ENCODE measurements around the gene TPRKB. TPM values are rescaled to one million over a fixed set of nuclear protein-coding genes. Genes with fewer than 3 reads are reported as not detected.
"Not testable (repeated sequence)": the region's sequence is repeated elsewhere in the genome, so short reads cannot be mapped to it uniquely, and the experiment has no call there.

Gene TPRKB
- total RNA-seq, 2 donors from 2014 or later = 26.9 to 54.0 TPM

- DNase-seq (ENCODE audit: low spot score); H3K4me1 ChIP-seq (replicated peaks); H3K9me3 ChIP-seq; H3K36me3 ChIP-seq; H3K4me3 ChIP-seq; H3K27ac ChIP-seq; H3K27me3 ChIP-seq (replicated peaks; ENCODE audit: insufficient read depth); intact Hi-C loops (cut with DNase I): not testable (repeated sequence)
- peak in 3 of 4 experiments; percentile 10 to 26 (median 14) for TF ChIP-seq CTCF (IDR thresholded peaks at IDR 0.05)
- 59% methylated on average over 4 of the region's 4 CpGs for WGBS
Measured at GRCh38 chr2:73690372-73691088, 46.6 kb downstream of the TPRKB start.

GRCh38 chr2:73688494-73688893, 48.7 kb downstream of the TPRKB start:
- H3K27me3 ChIP-seq (replicated peaks; ENCODE audit: insufficient read depth); H3K36me3 ChIP-seq; H3K9me3 ChIP-seq; H3K4me1 ChIP-seq (replicated peaks); intact Hi-C loops (cut with DNase I); H3K27ac ChIP-seq; DNase-seq (ENCODE audit: low spot score); H3K4me3 ChIP-seq: not testable (repeated sequence)
- WGBS = 92% methylated on average over 5 of the region's 5 CpGs

GRCh38 chr2:73685764-73686438, 51.2 kb downstream of the TPRKB start:
- Histone ChIP-seq H3K9me3 (no peaks in the 10 kb centered on the region), H3K27ac (no peak overlapping the region), H3K4me1 (replicated peaks) (no peaks in the 10 kb centered on the region), H3K27me3 (replicated peaks; ENCODE audit: insufficient read depth) (no peaks in the 10 kb centered on the region), H3K36me3 (no peaks in the 10 kb centered on the region), H3K4me3 (no peak overlapping the region)
- intact Hi-C loops (cut with DNase I) = no loop called here
- no peak for TF ChIP-seq POLR2AphosphoS5 (IDR thresholded peaks at IDR 0.05)
- TF ChIP-seq POLR2A (IDR thresholded peaks at IDR 0.05) = no peak
- no peak for TF ChIP-seq CTCF (IDR thresholded peaks at IDR 0.05)
- DNase-seq (ENCODE audit: low spot score) = no peak
- WGBS = 87% methylated on average over 4 of the region's 4 CpGs

GRCh38 chr2:73684905-73685304, 52.2 kb downstream of the TPRKB start:
- H3K27me3 ChIP-seq (replicated peaks; ENCODE audit: insufficient read depth); H3K27ac ChIP-seq; H3K9me3 ChIP-seq; H3K4me1 ChIP-seq (replicated peaks); intact Hi-C loops (cut with DNase I); DNase-seq (ENCODE audit: low spot score); H3K36me3 ChIP-seq; H3K4me3 ChIP-seq: not testable (repeated sequence)
- 51% methylated on average over 9 of the region's 9 CpGs for WGBS

GRCh38 chr2:73684325-73684724, 52.8 kb downstream of the TPRKB start:
- H3K36me3 ChIP-seq; H3K4me1 ChIP-seq (replicated peaks); H3K4me3 ChIP-seq; H3K27ac ChIP-seq; H3K9me3 ChIP-seq; H3K27me3 ChIP-seq (replicated peaks; ENCODE audit: insufficient read depth); DNase-seq (ENCODE audit: low spot score); intact Hi-C loops (cut with DNase I): not testable (repeated sequence)
- 83% methylated on average over 1 of the region's 1 CpG for WGBS

GRCh38 chr2:73679951-73680571, 57.1 kb downstream of the TPRKB start:
- H3K36me3 ChIP-seq; H3K27me3 ChIP-seq (replicated peaks; ENCODE audit: insufficient read depth); H3K4me3 ChIP-seq; intact Hi-C loops (cut with DNase I); H3K4me1 ChIP-seq (replicated peaks); H3K27ac ChIP-seq; H3K9me3 ChIP-seq: not testable (repeated sequence)
- 21% methylated on average over 5 of the region's 5 CpGs for WGBS
- peak; percentile 47 for DNase-seq (ENCODE audit: low spot score)
- peak in 3 of 4 experiments; percentile 35 to 49 (median 40) for TF ChIP-seq CTCF (IDR thresholded peaks at IDR 0.05)

Other genes starting within 250 kb of the TPRKB start
- gene NAT8, start 94.9 kb downstream of the TPRKB start, total RNA-seq = not detected
- gene DUSP11, start 42.8 kb upstream of the TPRKB start, total RNA-seq = 10 to 100 TPM; 37.8 to 39.5 TPM
- under 1 TPM in 1 of 2 donors, not detected in 1; 0.91 TPM for gene C2orf78, start 46.8 kb upstream of the TPRKB start, total RNA-seq
- 10 to 100 TPM; 45.9 to 56.6 TPM for gene STAMBP, start 91.6 kb upstream of the TPRKB start, total RNA-seq
- 1,000 to 10,000 TPM; 1,031 to 1,176 TPM for gene ACTG2, start 155.7 kb upstream of the TPRKB start, total RNA-seq
- 100 to 1,000 TPM in 1 of 2 donors, 10 to 100 TPM in 1; 77.4 to 107 TPM for gene DGUOK, start 189.5 kb upstream of the TPRKB start, total RNA-seq
- gene TET3, start 247.6 kb upstream of the TPRKB start, total RNA-seq = 10 to 100 TPM; 12.8 to 13.8 TPM

Measured in prostate gland (tissue), 2 donors.